Measurements from ENCODE around the gene ZNF793. TPM values are rescaled to one million over a fixed set of nuclear protein-coding genes. Genes with fewer than 3 reads are reported as not detected.

ZNF793 gene
- total and polyA plus RNA-seq, 9 of the 15 experiments (the other 6 are each of a cell fraction or from before 2014, with no cell fraction given): 0.02 to 0.04 (median 0.03) TPM; not detected in 6

GRCh38 chr19:37466798-37467607, 39.7 kb upstream of the ZNF793 start, which contains the start of gene ZNF569 (continued):
- TF ChIP-seq ZNF146 (CRISPR knock-in tag; IDR thresholded peaks at IDR 0.05; ENCODE audit: unreplicated experiment) (no peak), ZKSCAN1 (IDR thresholded peaks at IDR 0.05; ENCODE audit: low read depth, low read length) (0 out of 2 replicates have a peak, but pooled peaks have one; percentile 32), CBX2 (IDR thresholded peaks at IDR 0.05; ENCODE audit: insufficient read depth, low read length, poor library complexity, severe bottlenecking) (no peak), CEBPB (tag; IDR thresholded peaks at IDR 0.05) (no peak), KAT2B (IDR thresholded peaks at IDR 0.05; ENCODE audit: low read depth, low read length) (no peak), ZNF239 (CRISPR knock-in tag; IDR thresholded peaks at IDR 0.05) (no peak), EWSR1 (IDR thresholded peaks at IDR 0.05; ENCODE audit: borderline replicate concordance, low read depth, partially characterized antibody) (no peak), DEAF1 (CRISPR knock-in tag; IDR thresholded peaks at IDR 0.05) (no peak), TFAM (CRISPR knock-in tag; conservative IDR thresholded peaks at IDR 0.05) (no peak), ZNF780A (CRISPR knock-in tag; IDR thresholded peaks at IDR 0.05) (no peak), POLR2AphosphoS5 (IDR thresholded peaks at IDR 0.05; ENCODE audit: control insufficient read depth, insufficient read depth, low read depth, low read length) (no peak), TAL1 (IDR thresholded peaks at IDR 0.05) (no peak), PHF8 (IDR thresholded peaks at IDR 0.05; ENCODE audit: borderline replicate concordance, low read length) (peak; percentile 68), HDAC3 (IDR thresholded peaks at IDR 0.05; ENCODE audit: borderline replicate concordance, partially characterized antibody) (no peak), ZNF347 (CRISPR knock-in tag; IDR thresholded peaks at IDR 0.05; ENCODE audit: low read depth) (no peak)
- TF ChIP-seq, protein P1, sequence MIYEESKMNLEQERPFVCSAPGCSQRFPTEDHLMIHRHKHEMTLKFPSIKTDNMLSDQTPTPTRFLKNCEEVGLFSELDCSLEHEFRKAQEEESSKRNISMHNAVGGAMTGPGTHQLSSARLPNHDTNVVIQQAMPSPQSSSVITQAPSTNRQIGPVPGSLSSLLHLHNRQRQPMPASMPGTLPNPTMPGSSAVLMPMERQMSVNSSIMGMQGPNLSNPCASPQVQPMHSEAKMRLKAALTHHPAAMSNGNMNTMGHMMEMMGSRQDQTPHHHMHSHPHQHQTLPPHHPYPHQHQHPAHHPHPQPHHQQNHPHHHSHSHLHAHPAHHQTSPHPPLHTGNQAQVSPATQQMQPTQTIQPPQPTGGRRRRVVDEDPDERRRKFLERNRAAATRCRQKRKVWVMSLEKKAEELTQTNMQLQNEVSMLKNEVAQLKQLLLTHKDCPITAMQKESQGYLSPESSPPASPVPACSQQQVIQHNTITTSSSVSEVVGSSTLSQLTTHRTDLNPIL (CRISPR knock-in tag; IDR thresholded peaks at IDR 0.05): no peak
- TF ChIP-seq, protein P2, sequence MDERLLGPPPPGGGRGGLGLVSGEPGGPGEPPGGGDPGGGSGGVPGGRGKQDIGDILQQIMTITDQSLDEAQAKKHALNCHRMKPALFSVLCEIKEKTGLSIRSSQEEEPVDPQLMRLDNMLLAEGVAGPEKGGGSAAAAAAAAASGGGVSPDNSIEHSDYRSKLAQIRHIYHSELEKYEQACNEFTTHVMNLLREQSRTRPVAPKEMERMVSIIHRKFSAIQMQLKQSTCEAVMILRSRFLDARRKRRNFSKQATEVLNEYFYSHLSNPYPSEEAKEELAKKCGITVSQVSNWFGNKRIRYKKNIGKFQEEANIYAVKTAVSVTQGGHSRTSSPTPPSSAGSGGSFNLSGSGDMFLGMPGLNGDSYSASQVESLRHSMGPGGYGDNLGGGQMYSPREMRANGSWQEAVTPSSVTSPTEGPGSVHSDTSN (CRISPR knock-in tag; IDR thresholded peaks at IDR 0.05; ENCODE audit: low read depth): no peak
- TF ChIP-seq, protein P2 (tag; conservative IDR thresholded peaks at IDR 0.05; ENCODE audit: low read depth): no peak

All from K562 (cell line).